Fibroblast of lung (primary cell): ENCODE measurements around the gene BTBD9. TPM values are rescaled to one million over a fixed set of nuclear protein-coding genes. Genes with fewer than 3 reads are reported as not detected.

ENCODE experiments used
- DNase-seq, 2 donors: peaks; one replicate each; pipeline versions ENCODE4 v3.0.0 to v3.0.0-alpha.2; 2010; ENCODE audit warnings: low read depth in 2 of 2
- H2AFZ ChIP-seq: 2 replicates; pipeline ENCODE4 v1.5.1; 2012; ENCODE audit warnings: low read length, control low read depth, inconsistent platforms
- H3K27ac ChIP-seq: 2 replicates; pipeline ENCODE4 v1.5.1; 2011; ENCODE audit warnings: low read length, control low read depth; ENCODE audit not compliant: insufficient read depth
- H3K27me3 ChIP-seq: 2 replicates; pipeline ENCODE4 v1.5.1; 2011; ENCODE audit warnings: mild to moderate bottlenecking, low read length; ENCODE audit not compliant: control insufficient read depth, insufficient read depth
- H3K36me3 ChIP-seq: 2 replicates; pipeline ENCODE4 v1.5.1; 2011; ENCODE audit warnings: low read length; ENCODE audit not compliant: control insufficient read depth, insufficient read depth
- H3K4me1 ChIP-seq: 2 replicates; pipeline ENCODE4 v1.5.1; 2011; ENCODE audit warnings: low read length; ENCODE audit not compliant: control insufficient read depth, insufficient read depth; ENCODE audit errors: extremely low read depth
- H3K4me2 ChIP-seq: 2 replicates; pipeline ENCODE4 v1.5.1; 2011; ENCODE audit warnings: low read length, control low read depth; ENCODE audit not compliant: insufficient read depth; ENCODE audit errors: extremely low read depth
- H3K4me3 ChIP-seq, 4 experiments: fragments of 200-600 bp in 1 of 4; sonication (generic) in 1 of 4; replicated peaks in 1 of 4; 2 replicates each; pipeline ENCODE4 v1.5.1; 2011 to 2016; ENCODE audit warnings: low read length in 4 of 4, low read depth in 3 of 4, mild to moderate bottlenecking in 3 of 4, control low read depth in 2 of 4, inconsistent platforms in 1 of 4, mixed read lengths in 1 of 4; ENCODE audit not compliant: insufficient read depth in 1 of 4; ENCODE audit errors: control extremely low read depth in 1 of 4
- H3K79me2 ChIP-seq: 2 replicates; pipeline ENCODE4 v1.5.1; 2012; ENCODE audit warnings: mild to moderate bottlenecking, low read length, inconsistent platforms; ENCODE audit not compliant: control insufficient read depth, insufficient read depth
- H3K9ac ChIP-seq: 2 replicates; pipeline ENCODE4 v1.5.1; 2011; ENCODE audit warnings: mild to moderate bottlenecking, low read length, control low read depth; ENCODE audit not compliant: insufficient read depth
- H3K9me3 ChIP-seq: 2 replicates; pipeline ENCODE4 v1.5.1; 2012; ENCODE audit warnings: low read depth, low read length; ENCODE audit not compliant: control insufficient read depth, insufficient read depth
- H4K20me1 ChIP-seq: 2 replicates; pipeline ENCODE4 v1.5.1; 2011; ENCODE audit warnings: low read length; ENCODE audit not compliant: control insufficient read depth, insufficient read depth; ENCODE audit errors: extremely low read depth
- EZH2 ChIP-seq: IDR thresholded peaks from 2 replicates; pipeline ENCODE4 v1.5.1; 2012; ENCODE audit warnings: low read length, control low read depth, mild to moderate bottlenecking; ENCODE audit errors: missing control alignments
- polyA plus RNA-seq, 2 donors: library from polyadenylated mRNA; depleted of rRNA in 1 of 2; stranded (reverse) in 1 of 2; unstranded in 1 of 2; fragments of >200 nt; gene quantifications; 2 replicates each; pipeline ENCODE4 v1.2.1, GENCODE V29; 2011 to 2012; ENCODE audit warnings: missing spikeins in 1 of 2
- total RNA-seq: library from RNA; depleted of rRNA; stranded (reverse); fragments of >200 nt; gene quantifications from 2 replicates; pipeline ENCODE4 v1.2.1, GENCODE V29; 2014
- TF ChIP-seq, protein P1 (sequence below), 2 donors: IDR thresholded peaks in 1 of 2; conservative IDR thresholded peaks in 1 of 2; 1 replicate in 1 of 2; 2 replicates in 1 of 2; pipeline ENCODE4 v1.5.1; 2011 to 2012; ENCODE audit warnings: low read length in 2 of 2, control low read depth in 1 of 2, inconsistent platforms in 1 of 2, low read depth in 1 of 2, mild to moderate bottlenecking in 1 of 2

BTBD9 gene
- total and polyA plus RNA-seq, 2 donors (not counting 1 experiment from before 2014, with no cell fraction given): 7.7 to 13.4 TPM

- Histone ChIP-seq H3K4me1 (no peaks in the 10 kb centered on the region), H3K79me2 (no peaks in the 10 kb centered on the region), H3K4me2 (no peak overlapping the region), H4K20me1 (no peaks in the 10 kb centered on the region), H3K36me3 (no peaks in the 10 kb centered on the region), H3K4me3 (no peak overlapping the region), H2AFZ (no peak overlapping the region), H3K27ac (no peak overlapping the region), H3K9ac (no peak overlapping the region), H3K27me3 (no peaks in the 10 kb centered on the region), H3K9me3 (no peaks in the 10 kb centered on the region)
- DNase-seq: no peak
- no peak for TF ChIP-seq EZH2
- TF ChIP-seq, protein P1, sequence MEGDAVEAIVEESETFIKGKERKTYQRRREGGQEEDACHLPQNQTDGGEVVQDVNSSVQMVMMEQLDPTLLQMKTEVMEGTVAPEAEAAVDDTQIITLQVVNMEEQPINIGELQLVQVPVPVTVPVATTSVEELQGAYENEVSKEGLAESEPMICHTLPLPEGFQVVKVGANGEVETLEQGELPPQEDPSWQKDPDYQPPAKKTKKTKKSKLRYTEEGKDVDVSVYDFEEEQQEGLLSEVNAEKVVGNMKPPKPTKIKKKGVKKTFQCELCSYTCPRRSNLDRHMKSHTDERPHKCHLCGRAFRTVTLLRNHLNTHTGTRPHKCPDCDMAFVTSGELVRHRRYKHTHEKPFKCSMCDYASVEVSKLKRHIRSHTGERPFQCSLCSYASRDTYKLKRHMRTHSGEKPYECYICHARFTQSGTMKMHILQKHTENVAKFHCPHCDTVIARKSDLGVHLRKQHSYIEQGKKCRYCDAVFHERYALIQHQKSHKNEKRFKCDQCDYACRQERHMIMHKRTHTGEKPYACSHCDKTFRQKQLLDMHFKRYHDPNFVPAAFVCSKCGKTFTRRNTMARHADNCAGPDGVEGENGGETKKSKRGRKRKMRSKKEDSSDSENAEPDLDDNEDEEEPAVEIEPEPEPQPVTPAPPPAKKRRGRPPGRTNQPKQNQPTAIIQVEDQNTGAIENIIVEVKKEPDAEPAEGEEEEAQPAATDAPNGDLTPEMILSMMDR (conservative IDR thresholded peaks at IDR 0.05 in 1 of 2, IDR thresholded peaks at IDR 0.05 in 1 of 2; ENCODE audit: low read depth in 1 of 2, low read length in 2 of 2): no peak
Observed at GRCh38 chr6:38572186-38572813, 67.4 kb downstream of the BTBD9 start.

DNA sequence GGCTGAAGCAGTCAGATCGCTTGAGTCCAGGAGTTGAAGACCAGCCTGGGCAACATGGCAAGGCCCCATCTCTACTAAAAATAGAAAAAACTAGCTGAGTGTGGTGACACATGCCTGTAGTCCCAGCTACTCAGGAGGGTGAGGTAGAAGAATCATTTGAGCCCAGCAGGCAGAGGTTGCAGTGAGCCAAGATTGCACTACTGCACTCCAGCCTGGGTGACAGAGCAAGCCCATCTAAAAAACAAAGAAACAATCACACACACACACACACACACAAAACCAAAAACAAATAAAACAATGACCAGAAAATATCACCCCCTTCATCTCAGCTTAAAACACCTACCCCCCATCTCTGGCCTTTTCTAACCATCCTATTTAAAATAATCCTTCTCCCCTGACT is 68.0 kb downstream of the BTBD9 start:
- Histone ChIP-seq H2AFZ (no peak overlapping the region), H3K27ac (no peak overlapping the region), H3K4me3 (no peak overlapping the region), H3K4me2 (no peak overlapping the region), H3K4me1 (no peaks in the 10 kb centered on the region), H3K27me3 (no peaks in the 10 kb centered on the region), H3K79me2 (no peaks in the 10 kb centered on the region), H3K9ac (no peak overlapping the region), H3K9me3 (no peaks in the 10 kb centered on the region), H4K20me1 (no peaks in the 10 kb centered on the region), H3K36me3 (no peaks in the 10 kb centered on the region)
- no peak for DNase-seq
- TF ChIP-seq, protein P1 (conservative IDR thresholded peaks at IDR 0.05 in 1 of 2, IDR thresholded peaks at IDR 0.05 in 1 of 2; ENCODE audit: low read depth in 1 of 2, low read length in 2 of 2): no peak
- TF ChIP-seq EZH2: no peak

GRCh38 chr6:38570750-38571149 is 69.0 kb downstream of the BTBD9 start:
- Histone ChIP-seq H4K20me1 (no peaks in the 10 kb centered on the region), H3K4me3 (no peak overlapping the region), H3K9me3 (no peaks in the 10 kb centered on the region), H3K4me2 (no peak overlapping the region), H3K79me2 (no peaks in the 10 kb centered on the region), H2AFZ (no peak overlapping the region), H3K27ac (no peak overlapping the region), H3K9ac (no peak overlapping the region), H3K36me3 (no peaks in the 10 kb centered on the region), H3K4me1 (no peaks in the 10 kb centered on the region), H3K27me3 (no peaks in the 10 kb centered on the region)
- DNase-seq: peak in 1 of 2 donors; percentile 61
- TF ChIP-seq EZH2: no peak
- TF ChIP-seq, protein P1 (conservative IDR thresholded peaks at IDR 0.05 in 1 of 2, IDR thresholded peaks at IDR 0.05 in 1 of 2; ENCODE audit: low read depth in 1 of 2, low read length in 2 of 2): peak in 1 of 2 donors; percentile 47
